OCI-LY7 (cell line): ENCODE data around the gene WRAP73. TPM values are rescaled to one million over a fixed set of nuclear protein-coding genes. Genes with fewer than 3 reads are reported as not detected.
"Not testable (repeated sequence)": the region's sequence is repeated elsewhere in the genome, so short reads cannot be mapped to it uniquely, and the experiment has no call there.

Source experiments
- BruUV-seq: library from RNA; stranded (reverse); fragments of 400-500 nt; replicated peaks from 2 replicates; lab custom pipeline; 2021; lab: Mats Ljungman, UMichigan
- CTCF ChIA-PET: fragments of 300-600 bp; sonication (Branson Sonifier 250); formaldehyde crosslinking; loops from one replicate; lab custom pipeline; 2022; ENCODE audit warnings: antibody characterized with exemption; ENCODE audit not compliant: unreplicated experiment; lab: Charles Lee
- POLR2A ChIA-PET: fragments of 300-600 bp; sonication (Branson Sonifier 250); formaldehyde crosslinking; loops from one replicate; lab custom pipeline; 2022; ENCODE audit warnings: antibody characterized with exemption; lab: Charles Lee
- DNase-seq: peaks from one replicate; pipeline ENCODE4 v3.0.0-alpha.2; 2015; ENCODE audit warnings: low spot score
- H2AFZ ChIP-seq: fragments of 200-600 bp; sonication (generic), shearing (Covaris generic); 2 replicates; pipeline ENCODE4 v1.6.1; 2014; ENCODE audit warnings: mild to moderate bottlenecking, antibody characterized with exemption, low read length, moderate library complexity
- H3K27ac ChIP-seq: fragments of 200-600 bp; sonication (generic); 2 replicates; pipeline ENCODE4 v1.5.1; 2014; ENCODE audit warnings: mixed run types, low read depth, mild to moderate bottlenecking, moderate library complexity, low read length, inconsistent platforms; ENCODE audit not compliant: poor library complexity, severe bottlenecking
- H3K36me3 ChIP-seq: fragments of 200-600 bp; sonication (generic); 2 replicates; pipeline ENCODE4 v1.6.1; 2014; ENCODE audit warnings: mild to moderate bottlenecking, antibody characterized with exemption, low read length, moderate library complexity, mixed read lengths; ENCODE audit not compliant: insufficient read depth
- H3K4me1 ChIP-seq: fragments of 200-600 bp; sonication (generic); 2 replicates; pipeline ENCODE4 v1.5.1; 2014; ENCODE audit warnings: mild to moderate bottlenecking, low read length; ENCODE audit not compliant: insufficient read depth, poor library complexity, severe bottlenecking
- H3K4me2 ChIP-seq: fragments of 200-600 bp; sonication (generic); 2 replicates; pipeline ENCODE4 v1.6.1; 2014; ENCODE audit warnings: mild to moderate bottlenecking, low read length
- H3K4me3 ChIP-seq: fragments of 200-600 bp; sonication (generic); 2 replicates; pipeline ENCODE4 v1.5.1; 2014; ENCODE audit warnings: mild to moderate bottlenecking, low read depth, low read length; ENCODE audit not compliant: poor library complexity, severe bottlenecking
- H3K79me2 ChIP-seq: fragments of 200-600 bp; sonication (generic); 2 replicates; pipeline ENCODE4 v1.6.1; 2016; ENCODE audit warnings: low read depth, mild to moderate bottlenecking, low read length, moderate library complexity, mixed read lengths; ENCODE audit not compliant: insufficient read depth
- H3K9me2 ChIP-seq: fragments of 200-600 bp; sonication (generic); 2 replicates; pipeline ENCODE4 v1.6.1; 2016; ENCODE audit warnings: mild to moderate bottlenecking, low read length, mixed read lengths; ENCODE audit not compliant: insufficient read depth
- H3K9me3 ChIP-seq: fragments of 200-600 bp; sonication (generic); 2 replicates; pipeline ENCODE4 v1.6.1; 2014; ENCODE audit warnings: mild to moderate bottlenecking, mixed run types, low read length, mixed read lengths
- H4K20me1 ChIP-seq: fragments of 200-600 bp; sonication (generic); 2 replicates; pipeline ENCODE4 v1.6.1; 2014; ENCODE audit warnings: mild to moderate bottlenecking, antibody characterized with exemption, low read length, moderate library complexity, mixed read lengths; ENCODE audit not compliant: insufficient read depth
- EZH2phosphoT487 ChIP-seq: fragments of 200-600 bp; sonication (generic); IDR thresholded peaks from 2 replicates; pipeline ENCODE4 v1.6.1; 2018; ENCODE audit warnings: low read depth, borderline replicate concordance, mild to moderate bottlenecking, mixed run types, antibody characterized with exemption, low read length, moderate library complexity, mixed read lengths
- intact Hi-C: fragments of 100-400 bp; cut with micrococcal nuclease; formaldehyde crosslinking; loops from one replicate; pipeline ENCODE4 v1.10.0; 2022; ENCODE audit not compliant: unreplicated experiment
- total RNA-seq, 2 experiments: library from RNA; depleted of rRNA in 1 of 2; stranded (reverse); fragments of >200 nt in 1 of 2; shearing (Covaris generic) in 1 of 2; gene quantifications; 2 replicates each; pipeline ENCODE4 v1.2.3, GENCODE V29; 2014 to 2022
- TF ChIP-seq, protein P1 (sequence below): fragments of 200-600 bp; sonication (generic); conservative IDR thresholded peaks from 2 replicates; pipeline ENCODE4 v1.5.1; 2014; ENCODE audit warnings: mild to moderate bottlenecking, antibody characterized with exemption, low read length, moderate library complexity, mixed read lengths

Gene WRAP73
- total RNA-seq, 2 experiments from 2014 or later: 34.7 to 40.0 TPM

DNA sequence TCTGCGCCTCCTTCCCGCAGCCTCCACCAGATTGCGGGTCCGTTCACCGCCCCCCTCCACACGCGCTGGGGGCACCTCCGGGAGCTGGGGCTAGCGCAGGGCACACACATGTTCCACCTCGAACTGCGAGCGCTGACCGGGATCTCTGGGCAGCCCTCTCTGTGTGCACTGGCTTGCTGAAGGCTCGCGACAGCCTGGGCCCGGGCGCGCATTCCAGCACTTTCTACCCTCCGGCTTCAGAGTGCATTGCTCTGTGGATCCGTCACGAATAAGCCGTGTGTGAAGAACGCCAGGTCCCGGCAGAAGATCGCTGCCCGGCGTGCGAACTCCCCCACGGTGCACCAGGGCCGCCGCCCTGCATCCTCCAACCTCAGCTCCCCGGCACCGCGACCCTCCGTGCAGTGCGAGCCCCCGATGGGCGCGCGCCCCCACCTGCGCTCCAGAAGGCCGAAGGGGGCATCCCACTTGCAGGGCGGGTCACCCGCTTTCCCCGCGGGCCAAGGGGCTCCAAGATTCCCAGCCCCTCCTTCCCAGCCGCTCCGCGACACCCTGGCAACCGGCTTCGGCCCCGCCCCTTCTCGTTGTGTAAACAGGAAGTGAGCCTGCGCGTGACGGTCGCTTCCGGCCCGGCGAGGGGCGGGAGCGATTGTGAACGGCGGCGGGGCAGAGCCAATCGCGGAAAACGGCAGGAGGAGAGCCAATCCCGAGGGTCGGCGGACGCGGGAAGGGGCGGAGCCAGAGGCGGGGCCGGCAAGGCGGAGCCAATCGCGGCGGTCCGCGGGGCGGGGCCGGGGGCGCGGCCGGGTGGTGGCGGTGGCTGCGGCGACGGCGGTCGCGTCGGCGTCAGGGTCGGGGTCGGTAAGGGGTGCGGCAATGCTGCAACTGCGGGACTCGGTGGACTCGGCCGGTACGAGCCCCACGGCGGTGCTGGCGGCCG is 25.4 kb downstream of the WRAP73 start, which contains the start of gene TPRG1L:
TSS of gene TPRG1L (plus strand) at position 816 of the 937 bp plus-strand sequence. CDS start at position 874, 58 bp downstream.
- H3K9me2 ChIP-seq: no peaks in the 10 kb centered on the region
- intact Hi-C loops: no loop called here

DNA sequence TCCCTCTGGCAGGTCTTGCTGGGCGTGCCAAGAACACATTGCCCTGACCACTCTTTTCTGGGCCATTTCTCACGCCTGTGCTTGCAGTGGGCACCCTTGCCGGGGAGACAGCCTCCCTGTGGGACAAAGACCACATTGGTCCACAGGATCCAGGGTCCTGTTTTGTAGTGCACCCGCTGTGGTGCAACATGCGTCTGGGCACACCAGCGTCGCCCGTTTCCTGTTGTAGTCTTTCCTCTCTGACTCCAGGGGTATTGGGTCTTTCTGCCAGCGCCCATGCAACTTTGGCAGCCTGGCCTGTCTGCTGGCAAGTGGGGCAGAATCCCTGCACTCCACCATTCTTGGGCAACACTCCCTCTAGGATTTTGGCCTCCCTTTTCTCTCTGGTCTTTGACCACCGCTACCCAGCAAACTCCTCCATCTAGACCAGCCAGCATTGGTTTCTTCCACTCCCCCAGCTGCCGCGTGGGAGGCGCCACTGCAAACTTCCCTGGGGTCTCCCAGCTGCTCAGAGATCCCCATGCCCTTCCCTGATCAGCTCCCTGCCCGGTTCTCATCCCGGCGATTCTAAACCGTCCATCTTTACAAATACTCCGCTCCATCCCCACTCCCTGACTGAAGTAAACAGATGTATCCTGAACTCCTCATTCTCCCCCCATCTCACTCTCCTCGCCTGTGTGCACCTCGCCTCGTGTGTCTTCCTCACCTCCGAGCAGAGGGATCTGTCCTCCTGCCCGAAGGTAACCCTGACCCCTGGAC is 26.3 kb downstream of the WRAP73 start:
- H3K4me2 ChIP-seq: peak overlapping the region; percentile 81
- no peaks in the 10 kb centered on the region for H3K9me2 ChIP-seq
- no TSS peak for BruUV-seq
- peaks cover 19% of the 10 kb centered on the region for H3K4me1 ChIP-seq
- H3K36me3 ChIP-seq: peaks cover 13% of the 10 kb centered on the region
- H3K79me2 ChIP-seq: no peaks in the 10 kb centered on the region
- no peak overlapping the region for H3K27ac ChIP-seq
- H2AFZ ChIP-seq: peak overlapping the region; percentile 89
- no peak for DNase-seq
- no peaks in the 10 kb centered on the region for H4K20me1 ChIP-seq
- H3K9me3 ChIP-seq: no peaks in the 10 kb centered on the region
- POLR2A ChIA-PET: no interaction called here
- CTCF ChIA-PET: no interaction called here
- no peak for TF ChIP-seq EZH2phosphoT487
- TF ChIP-seq, protein P1, sequence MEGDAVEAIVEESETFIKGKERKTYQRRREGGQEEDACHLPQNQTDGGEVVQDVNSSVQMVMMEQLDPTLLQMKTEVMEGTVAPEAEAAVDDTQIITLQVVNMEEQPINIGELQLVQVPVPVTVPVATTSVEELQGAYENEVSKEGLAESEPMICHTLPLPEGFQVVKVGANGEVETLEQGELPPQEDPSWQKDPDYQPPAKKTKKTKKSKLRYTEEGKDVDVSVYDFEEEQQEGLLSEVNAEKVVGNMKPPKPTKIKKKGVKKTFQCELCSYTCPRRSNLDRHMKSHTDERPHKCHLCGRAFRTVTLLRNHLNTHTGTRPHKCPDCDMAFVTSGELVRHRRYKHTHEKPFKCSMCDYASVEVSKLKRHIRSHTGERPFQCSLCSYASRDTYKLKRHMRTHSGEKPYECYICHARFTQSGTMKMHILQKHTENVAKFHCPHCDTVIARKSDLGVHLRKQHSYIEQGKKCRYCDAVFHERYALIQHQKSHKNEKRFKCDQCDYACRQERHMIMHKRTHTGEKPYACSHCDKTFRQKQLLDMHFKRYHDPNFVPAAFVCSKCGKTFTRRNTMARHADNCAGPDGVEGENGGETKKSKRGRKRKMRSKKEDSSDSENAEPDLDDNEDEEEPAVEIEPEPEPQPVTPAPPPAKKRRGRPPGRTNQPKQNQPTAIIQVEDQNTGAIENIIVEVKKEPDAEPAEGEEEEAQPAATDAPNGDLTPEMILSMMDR: no peak
- H3K4me3 ChIP-seq: peak overlapping the region; percentile 88
- intact Hi-C loops: no loop called here

More for the DNA sequence above, 25.4 kb downstream of the WRAP73 start, which contains the start of gene TPRG1L:
- POLR2A ChIA-PET: no interaction called here
- Histone ChIP-seq H3K4me2 (peak within 1 kb of the TSS; percentile 97), H3K27ac (no peak within 1 kb of the TSS), H3K9me3 (no peaks in the 10 kb centered on the region), H3K36me3 (peaks cover 21% of the 10 kb centered on the region), H4K20me1 (no peaks in the 10 kb centered on the region), H3K4me1 (peaks cover 16% of the 10 kb centered on the region), H3K79me2 (no peaks in the 10 kb centered on the region), H3K4me3 (peak within 1 kb of the TSS; percentile 88), H2AFZ (peak within 1 kb of the TSS; percentile 89)
- CTCF ChIA-PET: no interaction called here
- no TSS peak for BruUV-seq
- no peak for TF ChIP-seq EZH2phosphoT487
- TF ChIP-seq, protein P1: no peak
- DNase-seq: peak; percentile 97

DNA sequence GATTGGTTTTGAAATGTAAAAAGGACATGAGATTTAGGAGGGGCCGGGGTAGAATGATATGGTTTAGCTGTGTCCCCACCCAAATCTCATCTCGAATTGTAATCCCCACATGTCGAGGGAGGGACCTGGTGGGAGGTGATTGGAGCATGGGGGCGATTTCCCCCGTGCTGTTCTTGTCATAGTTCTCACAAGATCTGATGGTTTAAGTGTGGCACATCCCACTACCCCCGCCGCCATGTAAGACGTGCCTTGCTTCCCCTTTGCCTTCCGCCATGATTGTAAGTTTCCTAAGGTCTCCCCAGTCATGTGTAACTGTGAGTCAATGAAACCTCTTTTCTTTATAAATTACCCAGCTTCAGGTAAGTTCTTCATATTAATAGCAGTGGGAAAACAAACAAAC is 27.8 kb downstream of the WRAP73 start:
- H3K4me2 ChIP-seq, CTCF ChIA-PET: not testable (repeated sequence)
- POLR2A ChIA-PET: interaction anchor here (0.7 kb wide), 1 partner anchor 92 kb away, joined by 4 read pairs; no protein-coding TSS in a partner anchor

More for the DNA sequence above, 27.8 kb downstream of the WRAP73 start:
- H3K4me1 ChIP-seq: peaks cover 19% of the 10 kb centered on the region
- H3K36me3 ChIP-seq, H3K9me2 ChIP-seq, H3K9me3 ChIP-seq, BruUV-seq, H4K20me1 ChIP-seq, intact Hi-C loops, H3K79me2 ChIP-seq, DNase-seq, H3K4me3 ChIP-seq, H2AFZ ChIP-seq, H3K27ac ChIP-seq: not testable (repeated sequence)
